Right lung (tissue), 10 donors: ENCODE results near the gene RACGAP1. TPM values are rescaled to one million over a fixed set of nuclear protein-coding genes. Genes with fewer than 3 reads are reported as not detected.

Experiments
- DNase-seq, 2 donors: peaks; one replicate each; pipeline ENCODE4 v3.0.0-alpha.2; 2013
- long read RNA-seq, 8 donors: transcript quantifications; one replicate each; lab custom pipeline, GENCODE V29; 2026
- polyA plus RNA-seq, 5 donors: library from polyadenylated mRNA; unstranded; fragments of 120-200 nt; gene quantifications; one replicate each; pipeline versions ENCODE4 v1.2.1 to v1.2.3, GENCODE V29; 2013; ENCODE audit warnings: inconsistent platforms in 1 of 5, low replicate concordance in 1 of 5; ENCODE audit not compliant: insufficient read length in 5 of 5, insufficient read depth in 1 of 5

RACGAP1 gene
- 10 to 100 TPM; 33.4 to 80.0 (median 54.5) TPM for polyA plus RNA-seq
- long read RNA-seq, donor 1, transcript RACGAP1-201 (17 exons, 3,073 nt), result major isoform, 10 of 12 reads
- long read RNA-seq, donor 1, partial matches to known transcripts, result 0 of 12 reads
- long read RNA-seq, donor 1, other reads (novel, unspliced or antisense), result 0 of 12 reads
- long read RNA-seq, donor 2, transcript RACGAP1-201 (17 exons, 3,073 nt), result major isoform, 8 of 9 reads
- long read RNA-seq, donor 2, partial matches to known transcripts, result 0 of 9 reads
- long read RNA-seq, donor 2, other reads (novel, unspliced or antisense), result 0 of 9 reads
- long read RNA-seq, donor 3, transcript RACGAP1-201 (17 exons, 3,073 nt), result major isoform, 5 of 8 reads
- long read RNA-seq, donor 3, partial matches to known transcripts, result 0 of 8 reads
- long read RNA-seq, donor 3, other reads (novel, unspliced or antisense), result 0 of 8 reads
- long read RNA-seq, donor 4, partial matches to known transcripts, result 0 of 3 reads
- long read RNA-seq, donor 4, other reads (novel, unspliced or antisense), result 0 of 3 reads
- long read RNA-seq, donor 5, transcript RACGAP1-201 (17 exons, 3,073 nt), result major isoform, 5 of 8 reads
- long read RNA-seq, donor 5, partial matches to known transcripts, result 0 of 8 reads
- long read RNA-seq, donor 5, other reads (novel, unspliced or antisense), result 0 of 8 reads
- long read RNA-seq, donor 6, partial matches to known transcripts, result 6 of 12 reads
- long read RNA-seq, donor 6, other reads (novel, unspliced or antisense), result 0 of 12 reads
- long read RNA-seq, donor 7, partial matches to known transcripts, result 0 of 5 reads
- long read RNA-seq, donor 7, other reads (novel, unspliced or antisense), result 0 of 5 reads
- long read RNA-seq, donor 8, partial matches to known transcripts, result 0 of 4 reads
- long read RNA-seq, donor 8, other reads (novel, unspliced or antisense), result 0 of 4 reads

- DNase-seq, result peak; percentile 98
Observed at GRCh38 chr12:50025187-50026059, at the start of gene RACGAP1. Gene RACGAP1, minus strand, starts transcription at chr12:50025494. Its CDS starts 8,779 bp downstream, at chr12:50016715.

- DNase-seq, result no peak
Observed at GRCh38 chr12:50073712-50074111, 48.4 kb upstream of the RACGAP1 start.

- no peak for DNase-seq
Observed at GRCh38 chr12:50073206-50073605, 47.9 kb upstream of the RACGAP1 start.

GRCh38 chr12:50072198-50072907, 47.1 kb upstream of the RACGAP1 start:
- no peak for DNase-seq

GRCh38 chr12:50070314-50071060, 45.2 kb upstream of the RACGAP1 start:
- peak; percentile 72 to 85 for DNase-seq

- no peak for DNase-seq
Observed at GRCh38 chr12:50069539-50069938, 44.2 kb upstream of the RACGAP1 start.

- no peak for DNase-seq
Observed at GRCh38 chr12:50069069-50069468, 43.8 kb upstream of the RACGAP1 start.

GRCh38 chr12:50066402-50066801, 41.1 kb upstream of the RACGAP1 start:
- DNase-seq, result no peak

GRCh38 chr12:50065726-50066310, 40.5 kb upstream of the RACGAP1 start:
- DNase-seq, result no peak

- no peak for DNase-seq
Observed at GRCh38 chr12:50062728-50063460, 37.6 kb upstream of the RACGAP1 start.

GRCh38 chr12:50061946-50062686, 36.8 kb upstream of the RACGAP1 start:
- no peak for DNase-seq

GRCh38 chr12:50061171-50061570, 35.9 kb upstream of the RACGAP1 start:
- DNase-seq, result no peak

GRCh38 chr12:50060120-50060468, 34.8 kb upstream of the RACGAP1 start:
- DNase-seq, result no peak

GRCh38 chr12:50059440-50060119, 34.3 kb upstream of the RACGAP1 start:
- DNase-seq, result no peak

GRCh38 chr12:50058743-50059312, 33.5 kb upstream of the RACGAP1 start:
- DNase-seq, result no peak

GRCh38 chr12:50057896-50058670, 32.8 kb upstream of the RACGAP1 start:
- DNase-seq, result no peak
